Measurements from ENCODE around the gene CCDC186.

The CCDC186 gene

GRCh38 chr10:114180937-114181336, 6.9 kb upstream of the CCDC186 start:
- no peaks in the 10 kb centered on the region for H4K20me1 ChIP-seq (ENCODE audit: control insufficient read depth, insufficient read depth, low read depth, low read length)
- H3K4me1 ChIP-seq (ENCODE audit: control insufficient read depth, low read length), result no peaks in the 10 kb centered on the region
- H3K9me3 ChIP-seq (ENCODE audit: control insufficient read depth, insufficient read depth, low read length), result no peaks in the 10 kb centered on the region
- H3K4me3 ChIP-seq (ENCODE audit: low read length), result no peak overlapping the region
- H3F3A ChIP-seq (ENCODE audit: control insufficient read depth, insufficient read depth), result no peaks in the 10 kb centered on the region
- no peak overlapping the region for H3K4me2 ChIP-seq (ENCODE audit: low read length)
- peaks cover 5% of the 10 kb centered on the region for H3K27me3 ChIP-seq (ENCODE audit: control insufficient read depth, low read length)
- TF ChIP-seq CTCF (IDR thresholded peaks at IDR 0.05; ENCODE audit: low read depth, low read length, poor library complexity, severe bottlenecking) (no peak), EZH2phosphoT487 (IDR thresholded peaks at IDR 0.05; ENCODE audit: borderline replicate concordance, low read length) (no peak)
- no peaks in the 10 kb centered on the region for H3K36me3 ChIP-seq (ENCODE audit: control insufficient read depth, low read length)
- H3K9me2 ChIP-seq (replicated peaks; ENCODE audit: control insufficient read depth, low read length), result no peaks in the 10 kb centered on the region
- H3K27ac ChIP-seq (ENCODE audit: low read depth, low read length), result no peak overlapping the region
- no peaks in the 10 kb centered on the region for H3K79me2 ChIP-seq (ENCODE audit: control insufficient read depth, low read length)

GRCh38 chr10:114179747-114180146, 5.7 kb upstream of the CCDC186 start:
- TF ChIP-seq CTCF (IDR thresholded peaks at IDR 0.05; ENCODE audit: low read depth, low read length, poor library complexity, severe bottlenecking) (no peak), EZH2phosphoT487 (IDR thresholded peaks at IDR 0.05; ENCODE audit: borderline replicate concordance, low read length) (no peak)
- H3K9me2 ChIP-seq (replicated peaks; ENCODE audit: control insufficient read depth, low read length), result no peaks in the 10 kb centered on the region

GRCh38 chr10:114179148-114179547, 5.1 kb upstream of the CCDC186 start, which contains the start of gene TDRD1:
Gene TDRD1, plus strand, starts transcription at chr10:114179353. Its CDS starts 8,479 bp downstream, at chr10:114187832.
- no peaks in the 10 kb centered on the region for H3K36me3 ChIP-seq (ENCODE audit: control insufficient read depth, low read length)
- no peak within 1 kb of the TSS for H3K4me2 ChIP-seq (ENCODE audit: low read length)
- H3K4me1 ChIP-seq (ENCODE audit: control insufficient read depth, low read length), result peaks cover 8% of the 10 kb centered on the region
- no peak within 1 kb of the TSS for H3K4me3 ChIP-seq (ENCODE audit: low read length)
- no peaks in the 10 kb centered on the region for H4K20me1 ChIP-seq (ENCODE audit: control insufficient read depth, insufficient read depth, low read depth, low read length)
- no peak within 1 kb of the TSS for H3K27ac ChIP-seq (ENCODE audit: low read depth, low read length)
- H3F3A ChIP-seq (ENCODE audit: control insufficient read depth, insufficient read depth), result no peaks in the 10 kb centered on the region
- peaks cover 15% of the 10 kb centered on the region for H3K27me3 ChIP-seq (ENCODE audit: control insufficient read depth, low read length)
- H3K9me3 ChIP-seq (ENCODE audit: control insufficient read depth, insufficient read depth, low read length), result no peaks in the 10 kb centered on the region
- H3K9me2 ChIP-seq (replicated peaks; ENCODE audit: control insufficient read depth, low read length), result no peaks in the 10 kb centered on the region
- H3K79me2 ChIP-seq (ENCODE audit: control insufficient read depth, low read length), result no peaks in the 10 kb centered on the region
- no peak for TF ChIP-seq EZH2phosphoT487 (IDR thresholded peaks at IDR 0.05; ENCODE audit: borderline replicate concordance, low read length)
- no peak for TF ChIP-seq CTCF (IDR thresholded peaks at IDR 0.05; ENCODE audit: low read depth, low read length, poor library complexity, severe bottlenecking)

More at GRCh38 chr10:114179747-114180146, 5.7 kb upstream of the CCDC186 start:
- H4K20me1 ChIP-seq (ENCODE audit: control insufficient read depth, insufficient read depth, low read depth, low read length), result no peaks in the 10 kb centered on the region
- no peak overlapping the region for H3K4me3 ChIP-seq (ENCODE audit: low read length)
- H3K79me2 ChIP-seq (ENCODE audit: control insufficient read depth, low read length), result no peaks in the 10 kb centered on the region
- H3K9me3 ChIP-seq (ENCODE audit: control insufficient read depth, insufficient read depth, low read length), result no peaks in the 10 kb centered on the region
- H3F3A ChIP-seq (ENCODE audit: control insufficient read depth, insufficient read depth), result no peaks in the 10 kb centered on the region
- H3K36me3 ChIP-seq (ENCODE audit: control insufficient read depth, low read length), result no peaks in the 10 kb centered on the region
- H3K4me1 ChIP-seq (ENCODE audit: control insufficient read depth, low read length), result peaks cover 3% of the 10 kb centered on the region
- no peak overlapping the region for H3K4me2 ChIP-seq (ENCODE audit: low read length)
- H3K27ac ChIP-seq (ENCODE audit: low read depth, low read length), result no peak overlapping the region
- peaks cover 13% of the 10 kb centered on the region for H3K27me3 ChIP-seq (ENCODE audit: control insufficient read depth, low read length)
